Stomach (tissue), 9 donors: Measurements from ENCODE around the gene ARID4B. TPM values are rescaled to one million over a fixed set of nuclear protein-coding genes. Genes with fewer than 3 reads are reported as not detected.

Experiments
- DNase-seq, 2 donors: peaks; one replicate each; pipeline versions ENCODE4 v3.0.0 to v3.0.0-alpha.2; 2013 to 2019
- H3K27ac ChIP-seq, 5 donors: fragments of 200-600 bp in 4 of 5; sonication (generic) in 4 of 5; one replicate each; pipeline ENCODE4 v1.5.1; 2013 to 2019; ENCODE audit warnings: mild to moderate bottlenecking in 1 of 5, moderate library complexity in 1 of 5
- H3K27me3 ChIP-seq, 3 donors: fragments of 200-600 bp; sonication (generic); one replicate each; pipeline ENCODE4 v1.5.1; 2017 to 2019; ENCODE audit warnings: mixed run types in 1 of 3
- H3K36me3 ChIP-seq, 4 donors: fragments of 200-600 bp; sonication (generic); 1 replicate in 3 of 4; 2 replicates in 1 of 4; pipeline ENCODE4 v1.5.1; 2016 to 2019
- H3K4me1 ChIP-seq, 4 donors: fragments of 200-600 bp; sonication (generic); one replicate each; pipeline ENCODE4 v1.5.1; 2016 to 2019
- H3K4me3 ChIP-seq, 4 donors: fragments of 200-600 bp; sonication (generic) in 3 of 4; one replicate each; pipeline ENCODE4 v1.5.1; 2016 to 2019; ENCODE audit warnings: mild to moderate bottlenecking in 1 of 4
- H3K9me3 ChIP-seq, 4 donors: fragments of 200-600 bp; sonication (generic); one replicate each; pipeline ENCODE4 v1.5.1; 2016 to 2019
- EP300 ChIP-seq: sonication (generic); formaldehyde crosslinking; IDR thresholded peaks from one replicate; pipeline ENCODE4 v1.6.1; 2017; ENCODE audit warnings: antibody characterized with exemption
- POLR2A ChIP-seq, 4 donors: fragments of 450-650 bp; IDR thresholded peaks; one replicate each; pipeline ENCODE4 v1.6.1; 2016; ENCODE audit warnings: antibody characterized with exemption in 4 of 4, control low read depth in 2 of 4, mild to moderate bottlenecking in 1 of 4, moderate library complexity in 1 of 4
- POLR2AphosphoS5 ChIP-seq, 3 donors: sonication (generic); formaldehyde crosslinking; IDR thresholded peaks; one replicate each; pipeline ENCODE4 v1.6.1; 2016; ENCODE audit warnings: antibody characterized with exemption in 3 of 3
- WGBS, 5 donors: extraction: QIAGEN DNeasy Blood & Tissue Kit in 3 of 5; methylation state at CpG; one replicate each; pipeline versions ENCODE4 v1.1.5 to v1.1.7; 2013 to 2018; 5-methylcytosine and 5-hydroxymethylcytosine counted together
- intact Hi-C: fragments of 100-400 bp; cut with DNase I; formaldehyde crosslinking; loops from one replicate; pipeline ENCODE4 v1.15.1; 2023; ENCODE audit warnings: low total_unique reads
- polyA plus RNA-seq, 3 donors: library from polyadenylated mRNA; stranded (reverse); fragments of 200-250 nt; gene quantifications; one replicate each; pipeline ENCODE4 v1.2.3, GENCODE V29; 2013
- total RNA-seq, 5 donors: library from RNA; depleted of rRNA; stranded (reverse); fragments of >200 nt; gene quantifications; one replicate each; pipeline versions ENCODE4 v1.1.0 to v1.2.3, GENCODE V29; 2014 to 2016
- TF ChIP-seq, protein P1 (sequence below), 7 experiments: fragments of 450-650 bp in 4 of 7; fragments of 200-600 bp in 3 of 7; sonication (generic) in 3 of 7; IDR thresholded peaks; one replicate each; pipeline ENCODE4 v1.5.1; 2016 to 2019; ENCODE audit warnings: antibody characterized with exemption in 7 of 7, control low read depth in 2 of 7, mild to moderate bottlenecking in 1 of 7
- donor health status: healthy with polysubstance abuse.
- donor health status: Bipolar disorder and iron deficiency.
- donor health status: healthy.

Gene ARID4B
- total and polyA plus RNA-seq, 8 donors = 9.5 to 102 (median 30.5) TPM

DNA sequence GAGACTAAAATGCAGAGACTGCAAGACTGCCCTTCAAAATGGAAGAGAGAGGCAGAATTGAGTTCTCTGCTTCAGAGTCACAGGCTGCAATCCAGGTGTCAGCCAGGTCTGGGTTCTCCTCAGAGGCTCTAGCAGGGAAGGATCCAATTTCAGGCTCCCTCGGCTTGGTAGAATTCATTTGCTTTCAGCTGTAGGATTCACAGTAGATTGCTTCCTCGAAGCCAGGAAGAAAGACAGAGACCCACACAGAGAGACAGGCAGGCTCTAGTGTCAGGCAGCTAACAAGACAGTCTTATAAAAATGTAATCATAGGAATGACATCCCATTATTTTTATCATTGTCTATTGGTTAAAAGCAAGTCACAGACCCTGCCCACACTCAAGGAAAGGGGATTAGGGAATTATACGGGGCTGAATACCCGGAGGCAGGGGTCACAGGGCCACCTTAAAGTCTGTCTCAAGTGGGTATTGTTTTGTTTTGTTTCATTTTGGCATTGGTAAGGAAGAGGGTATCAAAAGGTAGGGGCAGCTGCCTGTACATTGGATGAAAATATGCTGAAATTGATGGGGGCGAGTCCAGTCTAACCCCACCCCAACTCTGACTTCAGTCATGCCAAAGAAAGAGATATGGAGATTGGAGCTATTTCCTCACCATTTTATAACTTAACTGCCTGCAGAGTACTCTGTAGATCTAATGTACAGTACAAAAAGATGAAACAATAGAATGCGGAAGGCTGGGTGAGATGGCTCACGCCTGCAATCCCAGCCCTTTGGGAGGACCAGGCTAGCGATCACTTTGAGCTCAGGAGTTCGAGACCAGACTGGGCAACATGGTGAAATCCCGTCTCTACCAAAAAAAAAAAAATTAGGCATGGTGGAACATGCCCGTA lies 29.8 kb upstream of the ARID4B start:
- no peaks in the 10 kb centered on the region for H3K27me3 ChIP-seq
- intact Hi-C loops = no loop called here
- no peaks in the 10 kb centered on the region for H3K4me1 ChIP-seq
- TF ChIP-seq POLR2A (IDR thresholded peaks at IDR 0.05) = no peak
- H3K27ac ChIP-seq = no peak overlapping the region
- DNase-seq = no peak
- WGBS, 5 donors = 66 to 75% (median 72%) methylated on average over 11 of the region's 11 CpGs
- no peaks in the 10 kb centered on the region for H3K9me3 ChIP-seq
- H3K4me3 ChIP-seq = no peak overlapping the region
- H3K36me3 ChIP-seq = no peaks in the 10 kb centered on the region

DNA sequence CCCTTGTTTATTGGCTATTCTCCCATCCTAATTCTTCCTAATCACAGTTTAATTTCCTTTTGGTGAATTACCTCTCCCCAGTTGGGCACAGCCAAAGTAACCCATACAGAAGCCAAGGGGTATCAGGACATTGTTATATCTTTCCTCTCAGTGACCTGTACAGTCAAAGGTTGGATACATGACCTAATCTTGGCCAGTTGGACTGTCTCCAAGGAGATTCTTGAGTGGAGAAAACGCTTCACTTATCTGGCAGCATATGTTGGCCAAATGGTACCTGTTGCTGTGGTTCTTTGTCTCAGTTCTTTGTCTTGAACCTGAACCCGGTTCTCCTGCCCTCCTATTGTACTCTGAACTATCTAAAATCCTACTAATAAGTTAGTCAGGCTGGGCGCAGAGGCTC lies 23.9 kb upstream of the ARID4B start:
- Histone ChIP-seq H3K4me3 (no peak overlapping the region), H3K27me3 (no peaks in the 10 kb centered on the region), H3K9me3 (no peaks in the 10 kb centered on the region), H3K36me3 (peaks cover 0 to 2% (median under 1%) of the 10 kb centered on the region in 4 donors), H3K27ac (no peak overlapping the region), H3K4me1 (no peaks in the 10 kb centered on the region)
- no peak for DNase-seq
- intact Hi-C loops = no loop called here
- WGBS, 5 donors = 45 to 59% (median 54%) methylated on average over 3 of the region's 3 CpGs
- TF ChIP-seq POLR2A (IDR thresholded peaks at IDR 0.05) = no peak
- TF ChIP-seq EP300 = no peak
- TF ChIP-seq, protein P1, sequence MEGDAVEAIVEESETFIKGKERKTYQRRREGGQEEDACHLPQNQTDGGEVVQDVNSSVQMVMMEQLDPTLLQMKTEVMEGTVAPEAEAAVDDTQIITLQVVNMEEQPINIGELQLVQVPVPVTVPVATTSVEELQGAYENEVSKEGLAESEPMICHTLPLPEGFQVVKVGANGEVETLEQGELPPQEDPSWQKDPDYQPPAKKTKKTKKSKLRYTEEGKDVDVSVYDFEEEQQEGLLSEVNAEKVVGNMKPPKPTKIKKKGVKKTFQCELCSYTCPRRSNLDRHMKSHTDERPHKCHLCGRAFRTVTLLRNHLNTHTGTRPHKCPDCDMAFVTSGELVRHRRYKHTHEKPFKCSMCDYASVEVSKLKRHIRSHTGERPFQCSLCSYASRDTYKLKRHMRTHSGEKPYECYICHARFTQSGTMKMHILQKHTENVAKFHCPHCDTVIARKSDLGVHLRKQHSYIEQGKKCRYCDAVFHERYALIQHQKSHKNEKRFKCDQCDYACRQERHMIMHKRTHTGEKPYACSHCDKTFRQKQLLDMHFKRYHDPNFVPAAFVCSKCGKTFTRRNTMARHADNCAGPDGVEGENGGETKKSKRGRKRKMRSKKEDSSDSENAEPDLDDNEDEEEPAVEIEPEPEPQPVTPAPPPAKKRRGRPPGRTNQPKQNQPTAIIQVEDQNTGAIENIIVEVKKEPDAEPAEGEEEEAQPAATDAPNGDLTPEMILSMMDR (IDR thresholded peaks at IDR 0.05) = no peak
- no peak for TF ChIP-seq POLR2AphosphoS5 (IDR thresholded peaks at IDR 0.05)

DNA sequence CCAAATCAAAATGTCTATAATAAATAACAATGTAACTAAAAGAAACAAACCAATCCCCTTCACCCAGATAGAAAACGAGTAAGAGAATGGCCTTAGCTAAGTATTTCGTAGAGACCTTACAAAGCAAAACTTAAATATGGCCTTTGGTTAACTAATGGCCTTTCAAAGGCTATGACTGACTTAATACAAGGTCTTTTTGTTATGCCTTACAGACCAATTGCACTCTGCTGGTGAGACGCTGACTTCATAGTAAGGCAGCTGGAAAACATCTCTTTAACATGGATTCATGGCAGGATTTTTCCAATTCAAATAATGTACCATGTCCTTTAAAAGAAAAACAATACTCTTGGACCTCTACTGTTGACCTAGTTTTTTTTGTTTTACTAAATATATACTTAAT lies 23.5 kb upstream of the ARID4B start:
- H3K27ac ChIP-seq = no peak overlapping the region
- no peak for DNase-seq
- peaks cover 0 to 7% (median 3%) of the 10 kb centered on the region in 4 donors for H3K36me3 ChIP-seq
- intact Hi-C loops = no loop called here
- H3K4me3 ChIP-seq = no peak overlapping the region
- H3K4me1 ChIP-seq = no peaks in the 10 kb centered on the region
- no peak for TF ChIP-seq EP300
- TF ChIP-seq, protein P1 (IDR thresholded peaks at IDR 0.05) = no peak
- no peak for TF ChIP-seq POLR2AphosphoS5 (IDR thresholded peaks at IDR 0.05)
- no peaks in the 10 kb centered on the region for H3K9me3 ChIP-seq
- WGBS, 5 donors = 71 to 88% (median 86%) methylated on average over 3 of the region's 3 CpGs
- H3K27me3 ChIP-seq = no peaks in the 10 kb centered on the region

DNA sequence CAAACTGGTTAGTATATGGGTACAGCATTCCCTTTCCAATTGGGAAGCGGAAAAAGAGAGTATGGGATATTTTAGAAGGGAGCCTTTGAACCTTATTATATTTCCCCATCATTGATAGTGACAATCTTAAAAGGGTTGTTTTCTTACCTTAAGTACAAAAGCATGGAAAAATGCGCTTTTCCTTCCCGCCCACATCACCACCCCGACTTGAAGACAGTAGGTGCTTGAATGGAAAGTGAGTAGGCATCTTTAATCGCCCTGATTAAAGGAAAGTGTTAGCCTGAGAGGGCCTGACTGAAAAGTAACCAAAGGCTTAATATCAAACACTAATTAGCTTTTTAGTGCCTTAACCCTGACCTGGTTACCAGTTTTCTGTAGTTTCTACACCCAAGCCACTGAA lies 15.7 kb upstream of the ARID4B start:
- TF ChIP-seq POLR2A (IDR thresholded peaks at IDR 0.05) = no peak
- no peak for TF ChIP-seq EP300
- TF ChIP-seq POLR2AphosphoS5 (IDR thresholded peaks at IDR 0.05) = no peak
- TF ChIP-seq, protein P1 (IDR thresholded peaks at IDR 0.05) = no peak
- Histone ChIP-seq H3K27ac (no peak overlapping the region), H3K36me3 (peaks cover 0 to 58% (median 48%) of the 10 kb centered on the region in 4 donors), H3K4me1 (no peaks in the 10 kb centered on the region), H3K4me3 (no peak overlapping the region), H3K9me3 (no peaks in the 10 kb centered on the region), H3K27me3 (no peaks in the 10 kb centered on the region)
- DNase-seq = no peak
- 87 to 95% (median 92%) methylated on average over 5 of the region's 5 CpGs for WGBS, 5 donors
- intact Hi-C loops = no loop called here

DNA sequence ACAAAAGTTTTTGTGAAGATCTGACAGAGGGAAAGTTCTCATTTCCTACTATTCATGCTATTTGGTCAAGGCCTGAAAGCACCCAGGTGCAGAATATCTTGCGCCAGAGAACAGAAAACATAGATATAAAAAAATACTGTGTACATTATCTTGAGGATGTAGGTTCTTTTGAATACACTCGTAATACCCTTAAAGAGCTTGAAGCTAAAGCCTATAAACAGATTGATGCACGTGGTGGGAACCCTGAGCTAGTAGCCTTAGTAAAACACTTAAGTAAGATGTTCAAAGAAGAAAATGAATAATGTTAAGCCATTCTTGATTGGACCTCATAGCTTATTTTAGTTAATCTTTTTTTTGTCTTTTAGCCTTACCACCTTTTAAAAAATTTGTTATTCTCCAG lies 14.5 kb upstream of the ARID4B start:
- peaks cover 0 to 70% (median 60%) of the 10 kb centered on the region in 4 donors for H3K36me3 ChIP-seq
- no peaks in the 10 kb centered on the region for H3K9me3 ChIP-seq
- H3K4me3 ChIP-seq = no peak overlapping the region
- no peak overlapping the region for H3K27ac ChIP-seq
- H3K27me3 ChIP-seq = no peaks in the 10 kb centered on the region
- peaks cover 0 to 5% (median 1%) of the 10 kb centered on the region in 4 donors for H3K4me1 ChIP-seq
- 79 to 85% (median 84%) methylated on average over 3 of the region's 3 CpGs for WGBS, 5 donors
- TF ChIP-seq EP300 = no peak
- TF ChIP-seq POLR2AphosphoS5 (IDR thresholded peaks at IDR 0.05) = no peak
- TF ChIP-seq POLR2A (IDR thresholded peaks at IDR 0.05) = no peak
- TF ChIP-seq, protein P1 (IDR thresholded peaks at IDR 0.05) = no peak
- DNase-seq = no peak
- intact Hi-C loops = no loop called here
